ENCODE measurements around the gene SHQ1.

GRCh38 chr3:72800869-72801268, 47.4 kb downstream of the SHQ1 start:
- TF ChIP-seq POLR2A (IDR thresholded peaks at IDR 0.05; ENCODE audit: low read length) (no peak), GATA1 (IDR thresholded peaks at IDR 0.05; ENCODE audit: low read depth, low read length) (no peak)

Data from erythroblast (primary cell).